ENCODE results near the gene GGCX.
A peak's percentile ranks its signal among the peaks of the same experiment; 100 is the strongest.

Gene GGCX

GRCh38 chr2:85505551-85506238 lies 55.6 kb downstream of the GGCX start:
- no peak for DNase-seq

GRCh38 chr2:85504778-85505261 lies 56.5 kb downstream of the GGCX start:
- peak; percentile 67 for DNase-seq

- DNase-seq = no peak
These were observed 57.2 kb downstream of the GGCX start for GRCh38 chr2:85503851-85504777.

- no peak for DNase-seq
These were observed 58.0 kb downstream of the GGCX start for GRCh38 chr2:85503168-85503850.

GRCh38 chr2:85502720-85503119 lies 58.6 kb downstream of the GGCX start:
- DNase-seq = no peak

- no peak for DNase-seq
These were observed 60.0 kb downstream of the GGCX start for GRCh38 chr2:85501248-85501647.

- no peak for DNase-seq
These were observed 63.2 kb downstream of the GGCX start for GRCh38 chr2:85497944-85498630.

- DNase-seq = no peak
These were observed 64.9 kb downstream of the GGCX start for GRCh38 chr2:85496436-85496835.
